HUDEP-2 (cell line): ENCODE measurements around the gene PBLD.
A peak's percentile ranks its signal among the peaks of the same experiment; 100 is the strongest.

ENCODE experiments used
- DNase-seq, 76 experiments: peaks; one replicate each; lab custom pipeline; 2025; ENCODE audit not compliant: unreplicated experiment in 76 of 76; lab: John Stamatoyannopoulos, UW

The PBLD gene

DNA sequence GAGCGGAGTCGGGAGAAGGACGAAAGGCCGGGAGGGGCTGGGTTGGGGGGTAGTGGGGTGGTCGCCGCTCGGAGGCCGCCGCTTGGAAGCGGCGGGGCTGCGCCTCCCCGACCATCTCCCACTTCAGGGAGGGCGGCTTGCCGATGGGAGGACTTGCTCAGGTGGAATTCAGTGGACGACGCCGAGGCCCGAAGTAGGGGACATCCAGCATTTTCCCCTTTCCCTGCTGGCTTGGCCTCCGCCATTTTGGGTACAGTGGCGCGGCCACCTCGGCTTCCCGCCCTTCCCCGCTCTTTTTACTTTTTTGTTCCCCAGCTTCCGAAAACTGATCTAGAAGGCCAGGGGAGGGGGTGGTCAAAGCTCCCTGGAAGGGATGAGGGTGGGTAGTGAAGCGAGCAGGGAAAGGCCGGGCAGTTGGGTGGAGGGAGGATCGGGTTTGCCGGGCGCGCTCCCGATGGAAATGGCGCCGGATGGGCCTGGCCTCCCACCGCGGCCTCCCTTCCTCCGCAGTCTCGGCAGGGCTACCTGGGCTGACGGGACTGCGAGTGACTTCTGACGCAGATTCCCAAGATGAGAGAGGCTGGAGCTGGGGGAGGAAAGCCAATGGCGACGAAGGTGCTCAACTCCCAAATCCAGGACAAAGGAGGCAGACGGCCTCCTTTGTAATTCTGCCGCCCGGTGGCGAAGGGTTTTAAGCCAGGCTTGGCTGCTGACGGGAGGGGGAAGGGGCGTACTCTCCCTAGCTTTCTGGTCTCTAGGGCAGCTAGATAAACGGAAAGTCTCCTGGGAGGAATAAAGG, at the start of gene PBLD:
TSS of gene PBLD (minus strand) at position 670 of the 799 bp plus-strand sequence. CDS start 26,084 bp downstream, outside the sequence.
- peak in 67 of 76 experiments; percentile 2 to 79 (median 47) for DNase-seq

DNA sequence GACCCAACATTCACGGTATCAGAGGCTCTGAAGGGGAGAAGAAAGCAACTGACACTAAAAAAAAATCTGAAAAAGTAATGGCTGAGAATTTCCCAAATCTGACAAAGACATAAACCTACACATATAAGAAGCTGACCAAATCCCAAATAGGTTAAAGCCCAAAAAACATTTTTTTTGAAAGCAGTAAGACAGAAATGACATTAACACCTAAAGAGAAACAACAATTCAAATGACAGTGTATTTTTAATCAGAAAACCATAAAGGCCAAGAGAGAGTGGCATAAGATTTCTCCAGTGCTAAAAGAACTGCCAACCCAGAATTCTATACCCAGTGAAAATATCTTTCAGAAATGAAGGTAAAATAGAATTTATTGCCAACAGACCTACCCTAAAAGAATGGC, 38.9 kb upstream of the PBLD start:
- no peak for DNase-seq

DNA sequence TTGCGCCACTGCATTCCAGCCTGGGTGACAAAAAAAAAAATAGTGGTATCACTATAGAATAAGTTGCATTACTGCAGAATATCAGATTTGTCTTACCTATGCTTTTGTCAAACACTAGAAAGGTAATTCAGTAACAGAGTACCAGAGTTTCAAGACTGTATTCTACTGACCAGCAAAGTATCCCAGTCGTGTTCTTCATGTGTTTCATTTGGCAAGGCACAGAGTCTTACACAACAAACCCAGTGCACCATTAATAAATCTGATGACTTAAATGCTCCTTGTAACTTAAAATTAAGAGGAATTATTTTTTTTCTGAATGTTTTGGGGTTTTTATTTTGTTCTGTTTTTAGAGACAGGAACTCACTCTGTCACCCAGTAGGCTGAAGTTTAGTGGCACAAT, 34.4 kb upstream of the PBLD start:
- no peak for DNase-seq

DNA sequence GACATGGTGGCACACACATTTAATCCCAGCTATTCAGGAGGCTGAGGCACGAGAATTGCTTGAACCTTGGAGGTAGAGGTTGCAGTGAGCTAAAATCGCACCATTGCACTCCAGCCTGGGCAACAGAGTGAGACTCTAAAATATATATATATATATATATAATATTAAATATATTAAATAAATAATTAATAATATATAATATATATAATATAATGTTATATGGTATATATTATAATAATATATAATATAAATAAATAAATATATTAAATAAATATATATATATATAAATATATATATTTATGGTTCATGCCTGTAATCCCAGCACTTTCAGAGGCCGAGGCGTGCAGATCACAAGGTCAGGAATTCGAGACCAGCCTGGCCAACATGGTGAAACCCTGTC, 33.9 kb upstream of the PBLD start:
- no peak for DNase-seq

DNA sequence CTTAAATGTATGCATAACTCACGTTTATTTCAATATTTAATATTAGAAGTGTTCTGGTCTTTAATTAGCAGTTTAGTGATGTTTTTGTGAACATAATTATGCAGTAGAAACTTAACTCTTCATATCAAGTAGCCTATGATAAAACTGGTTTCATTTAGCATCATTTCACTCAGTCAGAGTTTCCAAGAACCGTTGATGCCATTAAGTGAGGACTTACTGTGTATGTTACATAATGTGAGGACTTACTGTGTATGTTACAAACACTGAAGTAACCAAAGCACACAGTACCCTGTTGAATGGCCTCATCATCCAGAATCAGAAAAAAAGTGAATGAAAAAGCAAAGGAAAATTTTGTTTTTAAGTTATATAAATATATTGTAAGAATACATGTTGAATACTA, 32.9 kb upstream of the PBLD start:
- no peak for DNase-seq

DNA sequence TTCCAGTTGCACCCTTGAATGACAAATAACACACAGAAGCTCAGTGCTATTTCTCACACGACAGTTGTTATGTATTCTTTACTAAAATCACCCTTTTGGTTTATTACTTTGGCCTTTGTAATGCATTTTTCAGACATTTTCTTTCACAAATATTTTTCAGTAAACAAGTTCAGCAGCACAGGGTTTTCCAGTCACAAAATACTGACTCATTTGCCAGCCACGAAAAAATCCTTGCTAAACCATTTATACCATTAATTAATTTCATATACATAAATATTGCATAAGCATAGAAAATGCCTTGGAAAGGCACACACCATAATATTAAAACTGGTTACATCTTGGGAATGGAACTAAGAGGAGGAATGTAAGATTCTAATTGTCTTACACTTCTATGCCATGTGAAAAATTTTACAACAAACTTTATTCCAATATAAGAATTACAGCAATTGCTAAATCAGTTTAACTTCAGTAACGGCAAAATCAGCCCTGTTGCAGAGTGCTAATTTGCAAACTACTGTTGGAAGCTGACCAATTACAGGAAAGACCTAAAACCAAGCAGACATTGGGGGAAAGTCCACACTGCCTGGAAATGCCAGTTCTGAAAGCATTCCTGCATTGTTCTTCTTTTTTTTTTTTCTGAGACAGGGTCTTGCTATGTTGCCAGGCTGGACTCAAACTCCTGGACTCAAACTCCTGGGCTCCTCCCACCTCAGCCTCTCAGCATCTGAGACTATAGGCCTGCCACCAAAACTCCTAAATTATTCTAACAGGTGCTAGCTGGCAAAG, 31.6 kb upstream of the PBLD start:
- DNase-seq = no peak

DNA sequence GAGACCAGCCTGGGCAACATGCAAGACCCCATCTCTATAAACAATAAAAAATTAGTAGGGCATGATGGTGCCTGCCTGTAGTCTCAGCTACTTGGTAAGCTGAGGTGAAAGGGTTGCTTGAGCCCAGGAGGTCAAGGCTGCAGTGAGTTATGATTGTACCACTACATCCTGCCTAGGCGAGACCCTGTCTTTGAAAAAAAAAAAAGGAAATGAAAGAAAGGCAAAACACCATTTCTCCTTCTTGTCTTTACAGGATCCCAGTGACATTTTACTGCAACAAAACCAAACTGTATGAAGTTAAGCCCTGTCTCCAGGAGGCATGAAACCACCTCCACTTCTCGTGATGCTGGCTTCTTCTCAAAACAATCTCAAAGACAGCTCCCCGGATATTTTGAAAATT, 29.9 kb upstream of the PBLD start:
- DNase-seq = no peak

DNA sequence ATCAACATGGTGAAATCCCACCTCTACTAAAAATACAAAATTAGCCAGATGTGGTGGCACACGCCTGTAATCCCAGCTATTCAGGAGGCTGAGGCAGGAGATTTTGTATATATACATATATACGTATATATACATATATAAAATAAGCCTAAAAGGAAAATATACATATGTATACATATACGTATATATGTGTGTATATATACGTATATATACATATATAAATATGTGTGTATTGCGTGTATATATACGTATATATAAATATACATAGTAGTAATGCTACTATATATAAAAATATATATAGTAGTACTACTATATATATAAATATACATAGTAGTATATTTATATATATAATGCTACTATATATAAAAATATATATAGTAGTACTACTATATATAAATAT, 26.5 kb upstream of the PBLD start:
- DNase-seq = no peak

DNA sequence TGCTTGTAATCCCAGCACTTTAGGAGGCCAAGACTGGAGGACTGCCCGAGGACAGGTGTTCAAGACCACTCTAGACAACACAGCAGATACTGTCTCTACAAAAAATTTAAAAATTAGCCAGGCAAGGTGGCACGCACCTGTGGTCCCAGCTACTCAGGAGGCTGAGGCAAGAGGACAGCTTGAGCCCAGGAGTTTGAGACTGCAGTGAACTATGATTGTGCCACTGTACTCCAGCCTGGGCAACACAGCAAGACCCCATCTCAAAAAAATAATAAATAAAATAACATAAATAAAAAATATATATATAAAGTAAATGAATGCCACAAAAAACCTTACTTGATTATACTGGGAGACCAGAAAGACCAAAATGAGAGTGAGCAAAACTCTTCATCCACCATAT, 20.8 kb upstream of the PBLD start:
- DNase-seq = no peak

DNA sequence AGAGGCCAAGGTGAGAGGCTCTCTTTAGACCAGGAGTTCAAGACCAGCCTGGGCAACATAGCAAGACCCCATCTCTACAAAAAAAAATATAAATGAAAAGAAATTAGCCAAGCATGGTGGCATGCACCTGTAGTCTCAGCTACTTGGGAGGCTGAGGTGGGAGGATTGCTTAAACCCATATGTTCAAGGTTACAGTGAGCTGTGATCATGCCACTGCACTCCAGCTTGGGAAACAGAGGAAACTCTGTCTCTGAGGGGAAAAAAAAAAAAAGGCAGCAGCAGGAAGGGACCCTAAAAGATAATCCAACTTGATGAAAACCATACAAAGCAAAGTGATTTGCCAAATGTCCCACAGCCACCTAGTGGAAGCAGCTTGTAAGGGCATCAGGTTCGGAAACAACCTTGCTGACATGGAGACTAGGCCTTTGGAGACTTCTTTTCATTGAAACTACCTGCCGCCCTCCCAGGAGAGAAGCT, 15.6 kb upstream of the PBLD start:
- peak in 38 of 76 experiments; percentile 2 to 52 (median 24) for DNase-seq

DNA sequence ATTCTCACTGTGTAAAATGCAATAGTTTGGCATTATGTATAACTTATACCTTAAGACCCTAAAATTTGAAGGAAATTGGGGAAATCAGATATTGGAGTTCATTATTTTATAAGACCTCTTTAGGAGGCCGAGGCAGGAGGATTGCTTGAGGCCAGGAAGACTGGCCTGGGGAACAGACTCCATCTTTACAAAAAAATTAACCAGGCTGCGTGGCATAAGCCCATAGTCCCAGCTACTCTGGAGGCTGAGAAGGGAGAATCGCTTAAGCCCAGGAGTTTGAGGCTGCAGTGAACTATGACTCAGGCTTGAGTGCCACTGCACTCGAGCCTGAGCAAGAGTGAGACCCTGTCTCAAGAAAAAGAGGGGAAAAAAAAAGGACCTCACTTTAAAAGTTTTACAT, 14.0 kb upstream of the PBLD start:
- no peak for DNase-seq

DNA sequence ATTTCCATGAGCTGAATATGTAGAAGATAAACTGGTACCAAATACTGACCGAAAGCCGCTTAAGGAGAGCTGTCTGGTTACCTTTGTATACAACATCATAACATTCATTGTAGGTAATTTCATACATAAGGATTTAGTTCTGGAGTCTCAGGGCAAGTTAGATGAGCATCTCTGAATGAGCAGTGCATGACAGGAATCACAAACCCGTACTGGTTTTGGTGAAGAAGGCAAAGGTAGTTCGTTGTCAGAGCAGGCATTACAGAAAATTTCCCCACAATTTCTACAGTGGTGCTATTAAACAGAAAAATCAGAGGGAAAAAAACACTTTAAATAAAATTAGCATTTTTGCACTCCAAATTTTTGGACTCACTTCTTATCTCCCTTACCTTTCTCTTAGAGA, 12.9 kb upstream of the PBLD start:
- no peak for DNase-seq

DNA sequence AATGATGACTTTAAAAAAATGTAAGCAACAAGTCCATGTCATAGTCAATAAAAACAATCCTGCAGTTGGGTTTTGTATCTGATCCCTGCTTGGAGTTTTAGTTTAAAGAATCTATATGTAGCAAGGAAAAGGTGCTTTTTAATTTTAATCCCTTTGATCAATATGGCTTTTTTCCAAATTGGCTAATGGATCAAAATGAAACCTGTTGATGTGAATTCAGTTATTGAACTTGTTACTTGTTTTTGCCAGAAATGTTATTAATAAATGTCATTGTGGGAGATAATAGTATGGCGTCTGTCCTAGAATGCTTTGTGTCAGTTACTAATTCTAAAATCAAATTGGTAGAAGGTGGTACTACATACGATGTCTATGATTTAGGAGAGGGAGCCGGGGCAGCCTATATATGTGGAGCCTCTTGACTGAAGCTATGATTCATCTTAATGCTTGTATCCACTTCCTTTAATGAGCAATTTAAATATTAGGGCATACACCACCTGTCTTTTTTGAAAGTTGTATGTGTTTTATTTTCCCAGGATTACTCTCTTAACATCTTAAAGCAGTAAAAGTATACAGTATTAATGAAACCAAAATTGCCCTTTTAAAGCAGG, 10.3 kb upstream of the PBLD start:
- no peak for DNase-seq

DNA sequence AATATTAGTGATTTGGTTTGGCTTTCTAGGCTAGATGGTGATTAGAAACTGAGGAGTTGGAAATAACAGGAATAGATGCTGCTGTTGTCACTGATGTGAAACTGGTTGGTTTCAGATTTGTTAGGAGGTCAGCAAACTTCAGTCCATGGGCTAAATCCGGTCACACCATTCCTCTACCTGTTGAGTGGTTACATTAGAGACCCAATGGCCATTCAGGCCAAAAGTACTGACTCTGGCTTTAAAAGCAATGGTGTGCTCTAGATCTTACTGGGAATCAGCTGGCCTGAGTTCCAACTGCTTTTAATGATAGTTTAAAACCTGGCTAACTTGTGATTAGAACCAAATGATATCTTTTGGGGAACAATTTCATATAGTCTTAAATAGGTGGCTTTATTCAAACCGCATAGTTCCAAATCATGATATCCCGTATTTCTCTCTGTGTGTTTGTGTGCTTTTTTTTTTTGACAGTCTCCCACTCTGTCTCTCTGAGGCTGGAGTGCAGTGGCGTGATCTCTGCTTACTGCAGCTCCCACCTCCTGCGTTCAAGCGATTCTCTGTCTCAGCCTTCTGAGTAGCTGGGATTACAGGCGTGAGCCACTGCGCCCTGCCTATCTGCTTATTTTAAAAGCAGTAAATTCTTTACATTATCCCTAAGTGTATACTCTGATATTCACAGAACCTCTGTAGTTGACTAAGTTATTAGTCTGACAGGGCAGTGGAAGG, 7.8 kb upstream of the PBLD start:
- no peak for DNase-seq

DNA sequence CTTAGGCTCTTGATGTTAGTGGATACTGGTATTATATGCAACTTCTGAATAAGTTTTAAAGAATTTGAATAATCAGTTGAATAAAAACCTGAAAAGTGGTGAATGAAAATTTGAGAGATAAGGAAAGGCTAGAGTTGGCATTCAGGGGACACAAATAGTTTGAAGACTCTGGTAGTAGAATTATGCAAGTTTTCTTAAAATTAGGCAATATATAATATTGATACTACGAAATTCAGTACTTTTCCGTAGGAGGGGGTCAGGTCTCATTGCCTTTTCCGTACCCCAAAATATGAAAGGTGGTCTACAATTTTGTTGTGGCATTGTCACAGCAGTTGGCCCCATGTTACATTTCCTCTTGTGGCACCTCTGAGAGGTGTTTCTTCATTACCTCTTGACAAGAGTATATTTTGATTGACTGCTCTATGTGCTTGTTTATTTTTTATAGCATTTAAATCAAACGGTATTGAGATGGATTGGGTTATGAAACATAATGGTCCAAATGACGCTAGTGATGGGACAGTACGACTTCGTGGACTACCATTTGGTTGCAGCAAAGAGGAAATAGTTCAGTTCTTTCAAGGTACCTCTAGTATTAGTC, 4.1 kb upstream of the PBLD start:
- DNase-seq = no peak

DNA sequence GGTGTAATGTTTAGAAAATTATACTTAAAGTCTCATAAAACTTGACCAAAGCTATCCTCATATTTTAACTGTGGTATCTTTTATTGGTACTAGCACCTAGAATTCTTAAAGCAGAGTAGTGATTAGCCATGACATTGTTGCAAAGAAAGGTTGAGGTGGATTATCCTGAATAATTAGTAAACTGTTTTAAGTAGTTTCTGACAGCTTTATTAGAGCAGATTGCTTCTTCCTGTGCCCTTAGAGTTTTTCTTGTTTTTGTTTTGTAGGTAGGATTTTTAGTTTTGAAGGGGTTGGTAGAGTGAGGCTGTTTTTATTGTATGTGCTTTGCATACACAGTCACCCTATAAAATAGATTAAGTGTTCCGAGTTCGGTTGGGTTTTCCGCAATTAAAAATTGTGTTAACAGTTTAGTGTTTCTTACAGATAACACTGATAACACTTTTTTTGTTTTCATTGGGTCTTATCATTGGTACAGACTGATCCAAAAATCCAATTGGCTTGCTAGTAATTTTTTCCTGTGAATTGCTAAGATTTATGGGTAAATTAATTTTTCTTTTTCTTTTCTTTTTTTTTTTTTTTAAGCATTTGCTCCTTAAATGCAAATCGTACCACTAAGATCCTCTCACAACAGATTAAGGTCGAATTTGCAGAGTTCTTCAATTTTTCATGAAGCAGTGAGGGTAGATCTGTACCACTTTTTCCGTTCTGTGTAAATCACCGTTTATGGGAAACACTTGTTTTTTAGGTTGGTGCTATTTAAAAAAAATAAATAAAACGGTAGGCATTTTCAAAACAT, 2.1 kb upstream of the PBLD start:
- peak in 2 of 76 experiments; percentile 17 to 19 for DNase-seq

DNA sequence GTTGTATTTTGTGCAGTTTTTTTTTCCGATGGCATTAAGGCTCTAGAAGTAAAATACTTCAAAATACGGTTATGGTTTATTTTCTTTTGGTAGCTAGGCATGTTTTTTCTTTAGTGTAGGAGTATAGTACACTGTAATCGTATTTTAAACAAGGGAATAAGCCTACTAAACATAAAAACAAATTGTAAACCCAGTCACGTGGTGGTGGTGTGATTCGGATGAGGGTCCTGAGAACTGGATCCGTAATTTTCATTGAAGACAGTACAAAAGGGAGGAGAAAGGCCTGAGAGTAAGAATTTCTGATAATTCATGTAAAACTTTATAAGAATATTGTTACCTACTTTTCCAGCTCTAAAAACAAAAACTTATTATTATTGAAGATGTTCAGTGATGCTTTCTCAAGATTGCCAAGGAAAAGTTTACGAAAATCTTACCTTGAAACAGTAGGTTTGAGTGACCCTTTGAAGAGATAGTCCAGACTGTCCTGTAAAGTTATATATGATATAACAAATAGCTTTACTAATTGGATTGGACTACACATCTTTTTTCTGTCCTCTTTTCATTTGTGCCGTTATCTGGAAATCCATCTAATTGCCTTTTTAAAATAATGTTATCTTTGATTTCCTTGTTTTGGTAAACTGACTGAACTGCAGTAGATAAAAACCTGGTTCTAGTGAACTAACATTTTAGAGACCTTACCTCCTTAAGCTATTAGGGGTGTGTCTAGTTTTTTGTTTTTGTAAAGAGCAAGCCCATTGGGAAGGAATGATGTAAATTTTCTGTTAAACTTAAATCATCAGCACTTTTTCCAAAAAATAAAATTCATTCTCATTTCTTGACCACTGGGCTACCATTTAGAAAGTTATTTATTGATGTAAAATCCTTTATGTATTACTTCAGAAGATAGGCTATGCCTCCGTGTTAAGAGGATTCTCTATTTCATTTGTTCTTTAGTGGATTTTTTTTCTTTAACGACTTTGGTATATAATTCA, 1.0 kb upstream of the PBLD start:
- DNase-seq = no peak

DNA sequence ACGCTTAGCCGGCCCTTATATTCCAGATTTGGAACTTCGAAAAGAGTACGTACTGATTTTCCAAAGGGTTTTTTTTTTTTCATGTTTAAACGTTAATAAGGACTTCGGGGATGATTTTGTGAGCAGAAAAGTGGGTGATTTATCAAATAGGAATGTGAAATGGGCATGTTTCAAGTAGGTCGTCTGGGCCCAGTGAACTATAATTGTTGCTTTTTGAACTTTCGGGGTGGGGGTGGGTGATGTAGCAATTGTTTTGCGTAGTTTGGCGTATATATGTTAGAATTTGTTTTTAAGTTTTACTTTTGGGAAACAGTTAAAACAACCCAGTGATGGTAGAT, 299 bp upstream of the PBLD start:
- no peak for DNase-seq
